Heart right ventricle (tissue), 16 donors: ENCODE measurements around the gene IQCK. TPM values are rescaled to one million over a fixed set of nuclear protein-coding genes. Genes with fewer than 3 reads are reported as not detected.

Source experiments
- ATAC-seq, 8 donors: fragments of 200-7000 bp; cut with Tn5 transposase; one replicate each; pipeline ENCODE4 v1.9.1; 2020; ENCODE audit warnings: mild to moderate bottlenecking in 8 of 8, moderate library complexity in 8 of 8, moderate number of reproducible peaks in 1 of 8
- DNase-seq, 2 donors: peaks; one replicate each; pipeline ENCODE4 v3.0.0-alpha.2; 2020
- H3K27ac ChIP-seq, 10 donors: fragments of 200-600 bp; sonication (generic) in 2 of 10; one replicate each; pipeline versions ENCODE4 v1.5.0 to v1.8.0; 2020 to 2022; ENCODE audit warnings: mild to moderate bottlenecking in 3 of 10
- H3K27me3 ChIP-seq, 7 donors: fragments of 200-600 bp; one replicate each; pipeline ENCODE4 v1.8.0; 2021 to 2022; ENCODE audit warnings: mild to moderate bottlenecking in 2 of 7
- H3K36me3 ChIP-seq, 9 donors: fragments of 200-600 bp; sonication (generic) in 1 of 9; one replicate each; pipeline versions ENCODE4 v1.5.0 to v1.8.0; 2020 to 2022; ENCODE audit warnings: mild to moderate bottlenecking in 2 of 9
- H3K4me1 ChIP-seq, 9 donors: fragments of 200-600 bp; sonication (generic) in 1 of 9; one replicate each; pipeline versions ENCODE4 v1.5.0 to v1.8.0; 2020 to 2022; ENCODE audit warnings: mild to moderate bottlenecking in 4 of 9
- H3K4me3 ChIP-seq, 10 donors: fragments of 200-600 bp; sonication (generic) in 2 of 10; one replicate each; pipeline versions ENCODE4 v1.5.0 to v1.8.0; 2020 to 2022; ENCODE audit warnings: mild to moderate bottlenecking in 7 of 10, moderate library complexity in 2 of 10
- H3K9me3 ChIP-seq, 11 donors: fragments of 200-600 bp in 10 of 11; sonication (generic) in 2 of 11; one replicate each; pipeline versions ENCODE4 v1.5.0 to v1.8.0; 2013 to 2022; ENCODE audit warnings: mild to moderate bottlenecking in 2 of 11, control low read depth in 1 of 11, moderate library complexity in 1 of 11
- CTCF ChIP-seq, 9 donors: fragments of 200-600 bp; sonication (generic) in 2 of 9; IDR thresholded peaks; one replicate each; pipeline versions ENCODE4 v1.5.0 to v1.8.0; 2021 to 2022; ENCODE audit warnings: antibody characterized with exemption in 9 of 9, mild to moderate bottlenecking in 5 of 9, moderate library complexity in 1 of 9
- WGBS, 2 donors: extraction: QIAGEN DNeasy Blood & Tissue Kit; methylation state at CpG; one replicate each; pipeline ENCODE4 v1.1.7; 2013; ENCODE audit warnings: inconsistent platforms in 1 of 2; 5-methylcytosine and 5-hydroxymethylcytosine counted together
- intact Hi-C, 10 donors: fragments of 100-400 bp; cut with DNase I; formaldehyde crosslinking; loops; one replicate each; pipeline versions ENCODE4 v1.11.1 to v1.14.2; 2022
- polyA plus RNA-seq, 2 donors: library from polyadenylated mRNA; stranded (reverse); fragments of 200-250 nt; gene quantifications; one replicate each; pipeline ENCODE4 v1.2.3, GENCODE V29; 2013
- total RNA-seq, 10 donors: library from RNA; stranded (reverse); fragmentation: NEBNext Ultra II Directional in 3 of 10; extraction: Animal tissue kit (Norgen Biotek cat#: 25700) in 3 of 10; gene quantifications; one replicate each; pipeline versions ENCODE4 v1.2.1 to v1.2.4, GENCODE V29; 2021 to 2023
- donor health status: Arrhythmogenic right ventricular cardiomyopathy.
- donor health status: ischemic (EF 13 %, LVEDD 7.1; RV severe dilation, severe dysfunction).
- donor health status: healthy with polysubstance abuse.
- donor health status: DM: no; HTN: yes; CAD: no.
- donor health status: DM: no; HTN: no; CAD: no.
- donor health status: ischemic (EF 25% LVEDD 6.9; RV normal size, moderate dysfunction).
- donor health status: ischemic (EF 25% LVEDD 5.7; RV mildly dilated, moderate dysfunction).
- donor health status: healthy.
- donor health status: DM: yes; HTN: yes; CAD: no.
- donor health status: Ischemic cardiomyopathy.
- donor health status: ischemic (EF 35%, LVEDD 5.7; RV mildly dilated, moderate dysfunction).
- donor health status: nonischemic (EF 11% LVEDD 7.7; RV severe dilation, severe dysfunction).
- donor health status: DM: yes; HTN: yes; CAD: no.
- donor health status: PGD.
- donor health status: ischemic (EF 29% LVEDD 5.4; RV normal size, mild dysfunction).
- donor health status: nonischemic (EF 23%, LVEDD 6.1; RV moderate dilation, normal function).

IQCK gene
- total and polyA plus RNA-seq, 12 donors: 5.5 to 11.7 (median 7.4) TPM

- Histone ChIP-seq H3K9me3 (no peaks in the 10 kb centered on the region), H3K27ac (peak overlapping the region in 9 of 10 donors; percentile 22 to 72 (median 65)), H3K36me3 (peaks cover 0 to 90% (median 13%) of the 10 kb centered on the region in 9 donors), H3K4me3 (no peak overlapping the region), H3K4me1 (peaks cover 0 to 64% (median 31%) of the 10 kb centered on the region in 9 donors), H3K27me3 (no peaks in the 10 kb centered on the region)
- WGBS, 2 donors: 59 to 72% methylated on average over 18 of the region's 18 CpGs
- DNase-seq (no peak), ATAC-seq (peak; percentile 37 to 73 (median 58))
- no peak for TF ChIP-seq CTCF (IDR thresholded peaks at IDR 0.05)
- intact Hi-C loops: loop anchor here in 1 of 10 donors (10.0 kb wide), 1 partner anchor 60 kb away; no protein-coding TSS in a partner anchor
Observed at GRCh38 chr16:19704321-19705145, 13.5 kb upstream of the IQCK start.

GRCh38 chr16:19705146-19705501, 12.9 kb upstream of the IQCK start:
- no peak overlapping the region for H3K4me3 ChIP-seq
- no peak for TF ChIP-seq CTCF (IDR thresholded peaks at IDR 0.05)
- peak overlapping the region in 9 of 10 donors; percentile 22 to 72 (median 65) for H3K27ac ChIP-seq
- H3K27me3 ChIP-seq: no peaks in the 10 kb centered on the region
- no peak for DNase-seq
- WGBS, 2 donors: 94 to 95% methylated on average over 8 of the region's 8 CpGs
- H3K9me3 ChIP-seq: no peaks in the 10 kb centered on the region
- H3K36me3 ChIP-seq: peaks cover 0 to 90% (median 13%) of the 10 kb centered on the region in 9 donors
- peaks cover 0 to 64% (median 28%) of the 10 kb centered on the region in 9 donors for H3K4me1 ChIP-seq
- ATAC-seq: no peak
- intact Hi-C loops: loop anchor here in 1 of 10 donors (10.0 kb wide), 1 partner anchor 60 kb away; no protein-coding TSS in a partner anchor

- Histone ChIP-seq H3K4me3 (no peak overlapping the region), H3K4me1 (peaks cover 0 to 64% (median 26%) of the 10 kb centered on the region in 9 donors), H3K27ac (peak overlapping the region in 6 of 10 donors; percentile 26 to 72 (median 66)), H3K36me3 (peaks cover 0 to 87% (median 13%) of the 10 kb centered on the region in 9 donors), H3K27me3 (no peaks in the 10 kb centered on the region), H3K9me3 (no peaks in the 10 kb centered on the region)
- ATAC-seq (no peak), DNase-seq (no peak)
- WGBS, 2 donors: 85 to 89% methylated on average over 5 of the region's 5 CpGs
- intact Hi-C loops: loop anchor here in 1 of 10 donors (10.0 kb wide), 1 partner anchor 61 kb away; no protein-coding TSS in a partner anchor
- TF ChIP-seq CTCF (IDR thresholded peaks at IDR 0.05): no peak
Observed at GRCh38 chr16:19705843-19706242, 12.2 kb upstream of the IQCK start.

- Histone ChIP-seq H3K4me3 (no peak overlapping the region), H3K27ac (peak overlapping the region in 2 of 10 donors; percentile 44 to 67), H3K27me3 (no peaks in the 10 kb centered on the region), H3K36me3 (peaks cover 0 to 79% (median 10%) of the 10 kb centered on the region in 9 donors), H3K4me1 (peaks cover 0 to 69% (median 29%) of the 10 kb centered on the region in 9 donors), H3K9me3 (no peaks in the 10 kb centered on the region)
- intact Hi-C loops: loop anchor here in 1 of 10 donors (10.0 kb wide), 1 partner anchor 62 kb away; no protein-coding TSS in a partner anchor
- no peak for ATAC-seq
- TF ChIP-seq CTCF (IDR thresholded peaks at IDR 0.05): no peak
- 96 to 97% methylated on average over 15 of the region's 15 CpGs for WGBS, 2 donors
- no peak for DNase-seq
Observed at GRCh38 chr16:19706846-19707245, 11.2 kb upstream of the IQCK start.
